HUES6 (cell line): Measurements from ENCODE around the gene ZBTB25.

Experiments used
- H3K27ac ChIP-seq: 2 replicates; pipeline ENCODE4 v1.7.0; 2013; ENCODE audit warnings: low read depth, mild to moderate bottlenecking, low read length, inconsistent platforms
- H3K27me3 ChIP-seq: 2 replicates; pipeline ENCODE4 v1.6.1; 2013; ENCODE audit warnings: low read length; ENCODE audit not compliant: control insufficient read depth, insufficient read depth
- H3K36me3 ChIP-seq: 2 replicates; pipeline ENCODE4 v1.6.1; 2013; ENCODE audit warnings: low read length; ENCODE audit not compliant: control insufficient read depth, insufficient read depth
- H3K4me1 ChIP-seq: 2 replicates; pipeline ENCODE4 v1.6.1; 2013; ENCODE audit warnings: low read length; ENCODE audit not compliant: control insufficient read depth, insufficient read depth
- H3K4me3 ChIP-seq: 2 replicates; pipeline ENCODE4 v1.5.1; 2013; ENCODE audit warnings: low read depth, low read length
- H3K9ac ChIP-seq: one replicate; pipeline ENCODE4 v1.6.1; 2013; ENCODE audit warnings: mild to moderate bottlenecking, low read length
- H3K9me3 ChIP-seq: 2 replicates; pipeline ENCODE4 v1.6.1; 2013; ENCODE audit warnings: low read depth, low read length; ENCODE audit not compliant: control insufficient read depth, insufficient read depth

ZBTB25 gene

GRCh38 chr14:64434528-64434927, 69.1 kb downstream of the ZBTB25 start:
- Histone ChIP-seq H3K4me1 (no peaks in the 10 kb centered on the region), H3K9me3 (no peaks in the 10 kb centered on the region), H3K9ac (no peak overlapping the region), H3K36me3 (peaks cover 94% of the 10 kb centered on the region), H3K4me3 (no peak overlapping the region), H3K27ac (no peak overlapping the region), H3K27me3 (no peaks in the 10 kb centered on the region)

- H3K27me3 ChIP-seq, result no peaks in the 10 kb centered on the region
- H3K4me3 ChIP-seq, result no peak overlapping the region
- no peak overlapping the region for H3K27ac ChIP-seq
- peaks cover 93% of the 10 kb centered on the region for H3K36me3 ChIP-seq
- H3K9ac ChIP-seq, result no peak overlapping the region
- H3K4me1 ChIP-seq, result no peaks in the 10 kb centered on the region
- H3K9me3 ChIP-seq, result no peaks in the 10 kb centered on the region
Measured at GRCh38 chr14:64423987-64424386, 79.7 kb downstream of the ZBTB25 start.

GRCh38 chr14:64422756-64423155, 80.9 kb downstream of the ZBTB25 start:
- Histone ChIP-seq H3K9ac (no peak overlapping the region), H3K36me3 (peaks cover 89% of the 10 kb centered on the region), H3K4me3 (no peak overlapping the region), H3K4me1 (no peaks in the 10 kb centered on the region), H3K27me3 (no peaks in the 10 kb centered on the region), H3K9me3 (no peaks in the 10 kb centered on the region), H3K27ac (no peak overlapping the region)

- Histone ChIP-seq H3K36me3 (peaks cover 89% of the 10 kb centered on the region), H3K27ac (no peak overlapping the region), H3K4me1 (no peaks in the 10 kb centered on the region), H3K9ac (no peak overlapping the region), H3K27me3 (no peaks in the 10 kb centered on the region), H3K4me3 (no peak overlapping the region), H3K9me3 (no peaks in the 10 kb centered on the region)
Measured at GRCh38 chr14:64422005-64422404, 81.6 kb downstream of the ZBTB25 start.

- no peaks in the 10 kb centered on the region for H3K9me3 ChIP-seq
- H3K9ac ChIP-seq, result no peak overlapping the region
- H3K27me3 ChIP-seq, result no peaks in the 10 kb centered on the region
- H3K36me3 ChIP-seq, result peaks cover 89% of the 10 kb centered on the region
- H3K4me1 ChIP-seq, result no peaks in the 10 kb centered on the region
- H3K27ac ChIP-seq, result no peak overlapping the region
- H3K4me3 ChIP-seq, result no peak overlapping the region
Measured at GRCh38 chr14:64421166-64421565, 82.5 kb downstream of the ZBTB25 start.

GRCh38 chr14:64419003-64419402, 84.6 kb downstream of the ZBTB25 start:
- H3K9ac ChIP-seq, result no peak overlapping the region
- H3K27me3 ChIP-seq, result no peaks in the 10 kb centered on the region
- H3K4me1 ChIP-seq, result no peaks in the 10 kb centered on the region
- peaks cover 85% of the 10 kb centered on the region for H3K36me3 ChIP-seq
- 0 out of 2 replicates have a peak overlapping the region, but pooled peaks have one; percentile 38 for H3K27ac ChIP-seq
- no peaks in the 10 kb centered on the region for H3K9me3 ChIP-seq
- no peak overlapping the region for H3K4me3 ChIP-seq

GRCh38 chr14:64417771-64418125, 85.9 kb downstream of the ZBTB25 start:
- H3K4me3 ChIP-seq, result no peak overlapping the region
- no peak overlapping the region for H3K9ac ChIP-seq
- no peaks in the 10 kb centered on the region for H3K9me3 ChIP-seq
- no peak overlapping the region for H3K27ac ChIP-seq
- no peaks in the 10 kb centered on the region for H3K4me1 ChIP-seq
- H3K36me3 ChIP-seq, result peaks cover 87% of the 10 kb centered on the region
- no peaks in the 10 kb centered on the region for H3K27me3 ChIP-seq

GRCh38 chr14:64417055-64417770, 86.4 kb downstream of the ZBTB25 start:
- no peak overlapping the region for H3K9ac ChIP-seq
- H3K27me3 ChIP-seq, result no peaks in the 10 kb centered on the region
- no peak overlapping the region for H3K4me3 ChIP-seq
- H3K36me3 ChIP-seq, result peaks cover 87% of the 10 kb centered on the region
- H3K4me1 ChIP-seq, result no peaks in the 10 kb centered on the region
- H3K9me3 ChIP-seq, result no peaks in the 10 kb centered on the region
- no peak overlapping the region for H3K27ac ChIP-seq

- Histone ChIP-seq H3K4me1 (no peaks in the 10 kb centered on the region), H3K27ac (no peak overlapping the region), H3K9me3 (no peaks in the 10 kb centered on the region), H3K27me3 (no peaks in the 10 kb centered on the region), H3K9ac (no peak overlapping the region), H3K4me3 (no peak overlapping the region), H3K36me3 (peaks cover 89% of the 10 kb centered on the region)
Measured at GRCh38 chr14:64416348-64416932, 87.2 kb downstream of the ZBTB25 start.

- H3K27ac ChIP-seq, result 0 out of 2 replicates have a peak overlapping the region, but pooled peaks have one; percentile 5
- no peaks in the 10 kb centered on the region for H3K27me3 ChIP-seq
- peaks cover 64% of the 10 kb centered on the region for H3K36me3 ChIP-seq
- H3K9me3 ChIP-seq, result no peaks in the 10 kb centered on the region
- no peak overlapping the region for H3K9ac ChIP-seq
- H3K4me1 ChIP-seq, result peaks cover 8% of the 10 kb centered on the region; the same call in 1 of the 2 replicates
- no peak overlapping the region for H3K4me3 ChIP-seq
Measured at GRCh38 chr14:64412237-64412636, 91.4 kb downstream of the ZBTB25 start.

- Histone ChIP-seq H3K27me3 (no peaks in the 10 kb centered on the region), H3K9ac (no peak overlapping the region), H3K4me1 (peaks cover 12% of the 10 kb centered on the region; the same call in 1 of the 2 replicates), H3K36me3 (peaks cover 57% of the 10 kb centered on the region), H3K27ac (no peak overlapping the region), H3K9me3 (no peaks in the 10 kb centered on the region), H3K4me3 (no peak overlapping the region)
Measured at GRCh38 chr14:64411001-64411400, 92.6 kb downstream of the ZBTB25 start.
